ENCODE measurements around the gene FN3KRP.

Gene FN3KRP, protein sequence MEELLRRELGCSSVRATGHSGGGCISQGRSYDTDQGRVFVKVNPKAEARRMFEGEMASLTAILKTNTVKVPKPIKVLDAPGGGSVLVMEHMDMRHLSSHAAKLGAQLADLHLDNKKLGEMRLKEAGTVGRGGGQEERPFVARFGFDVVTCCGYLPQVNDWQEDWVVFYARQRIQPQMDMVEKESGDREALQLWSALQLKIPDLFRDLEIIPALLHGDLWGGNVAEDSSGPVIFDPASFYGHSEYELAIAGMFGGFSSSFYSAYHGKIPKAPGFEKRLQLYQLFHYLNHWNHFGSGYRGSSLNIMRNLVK

DNA sequence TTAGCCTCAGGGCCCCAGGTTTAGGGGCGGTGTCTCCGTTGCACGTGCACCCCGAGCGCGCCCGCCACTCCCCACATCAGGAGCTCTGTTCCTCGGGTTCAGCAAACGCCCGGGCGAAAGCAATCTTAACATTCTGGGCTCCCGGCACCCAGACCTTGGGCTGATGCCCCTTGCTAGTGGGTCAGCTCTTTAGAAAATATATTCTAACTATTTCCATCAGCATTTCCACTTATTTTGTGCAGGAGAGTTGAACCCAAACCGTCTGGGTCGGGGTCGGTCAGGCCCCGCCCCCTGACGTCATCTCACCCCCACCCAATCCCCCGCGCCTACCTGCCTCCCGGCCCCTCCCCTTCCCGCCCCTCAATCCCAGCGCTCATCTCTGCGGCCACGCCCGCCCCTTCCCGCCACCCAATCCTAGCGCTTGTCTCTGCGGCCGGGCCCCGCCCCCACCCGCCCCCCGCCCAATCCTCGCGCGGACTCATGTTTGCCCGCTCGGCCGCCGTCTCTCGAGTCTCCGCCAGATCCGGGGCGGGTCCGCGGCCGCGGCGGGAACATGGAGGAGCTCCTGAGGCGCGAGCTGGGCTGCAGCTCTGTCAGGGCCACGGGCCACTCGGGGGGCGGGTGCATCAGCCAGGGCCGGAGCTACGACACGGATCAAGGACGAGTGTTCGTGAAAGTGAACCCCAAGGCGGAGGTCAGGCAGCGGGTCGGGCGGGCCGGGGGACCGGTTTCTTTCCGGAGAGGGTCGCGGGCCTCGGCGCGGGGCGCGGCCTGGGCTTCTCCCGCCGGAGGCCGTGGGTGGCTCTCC, at the start of gene FN3KRP:
FN3KRP (plus strand) TSS at position 504 of the 808 bp plus-strand sequence; CDS start at position 554, 50 bp downstream.
- DNase-seq (ENCODE audit: low spot score), result peak; percentile 92

DNA sequence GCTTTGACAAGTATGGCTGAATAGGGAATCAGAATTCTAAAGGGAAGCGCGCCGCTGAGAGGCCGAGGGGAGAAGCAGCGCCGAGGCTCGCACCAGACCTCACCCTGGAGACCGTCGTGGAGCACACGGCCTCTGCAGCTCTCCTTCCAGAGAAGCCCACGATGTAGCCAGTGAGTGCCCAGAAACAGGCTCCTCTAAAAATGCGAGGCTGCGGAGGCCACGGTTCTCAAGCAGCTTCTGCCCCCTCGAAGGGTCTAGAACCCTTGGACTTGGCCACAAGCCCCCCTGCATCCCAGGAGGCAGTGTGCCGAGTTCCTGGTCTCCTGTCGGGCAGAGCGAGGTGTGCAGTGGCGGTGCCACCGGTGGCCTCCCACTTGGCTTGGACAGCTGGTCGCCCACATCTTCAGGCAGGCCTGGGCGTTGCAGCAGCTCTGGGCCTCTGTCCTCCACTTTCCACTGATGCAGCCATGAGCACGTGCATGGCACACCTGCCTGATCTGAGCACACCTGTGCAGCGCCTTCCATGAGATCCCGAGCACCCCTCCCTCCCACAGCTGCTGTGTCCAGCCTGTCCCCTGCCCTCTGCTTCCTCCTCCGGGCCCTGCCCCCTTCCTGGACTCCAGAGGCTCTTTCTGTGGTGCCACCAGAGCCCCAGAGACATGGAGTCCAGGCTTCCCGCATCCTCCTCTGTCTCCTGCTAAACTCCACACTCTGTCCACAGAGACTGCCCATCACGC, 49.4 kb upstream of the FN3KRP start:
- DNase-seq (ENCODE audit: low spot score), result no peak

DNA sequence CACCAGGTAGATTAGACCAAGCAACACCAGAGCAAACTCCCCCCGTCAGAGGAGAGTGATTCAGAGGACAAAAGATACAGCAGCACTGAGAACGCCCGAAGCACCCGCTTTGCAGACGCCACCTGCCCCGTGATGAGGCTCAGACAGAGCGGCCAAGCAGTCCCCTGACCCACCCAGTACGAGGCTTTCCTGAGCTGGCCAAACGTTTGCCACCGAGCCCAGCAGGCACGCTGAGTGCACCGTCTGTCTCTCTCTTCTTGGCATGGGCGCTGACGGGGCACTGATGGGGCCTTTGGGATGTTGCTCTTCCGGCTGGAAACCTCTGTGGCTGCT, 48.9 kb upstream of the FN3KRP start:
- no peak for DNase-seq (ENCODE audit: low spot score)

DNA sequence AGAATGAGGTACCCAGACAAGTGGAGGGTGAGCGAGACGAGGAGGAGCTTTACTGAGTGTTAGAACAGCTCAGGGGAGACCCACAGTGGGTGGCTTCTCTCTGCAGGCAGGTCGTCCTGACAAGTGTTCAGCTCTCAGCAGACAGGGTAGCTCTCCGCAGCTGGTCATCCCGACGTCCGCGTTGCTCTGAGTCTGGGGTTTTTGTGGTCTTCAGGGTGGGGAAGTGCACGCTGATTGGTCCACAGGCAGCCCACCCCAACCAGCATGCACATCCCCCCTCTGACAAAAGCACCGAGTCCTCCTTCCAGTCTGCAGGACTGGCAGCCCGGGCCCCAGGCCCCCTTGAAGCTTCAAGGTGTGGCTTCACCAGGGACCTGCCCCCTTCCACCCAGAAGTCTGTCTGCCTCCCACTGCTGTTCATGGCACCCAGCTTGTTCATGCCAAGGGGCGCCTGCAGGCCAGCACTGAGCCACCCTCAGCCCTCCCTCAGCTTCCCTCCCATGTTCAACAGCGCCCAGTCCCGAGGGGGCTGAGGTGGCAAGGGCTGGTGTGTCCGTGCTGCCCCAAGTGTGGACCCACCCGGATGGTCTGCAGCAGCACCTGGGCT, 48.4 kb upstream of the FN3KRP start:
- no peak for DNase-seq (ENCODE audit: low spot score)

DNA sequence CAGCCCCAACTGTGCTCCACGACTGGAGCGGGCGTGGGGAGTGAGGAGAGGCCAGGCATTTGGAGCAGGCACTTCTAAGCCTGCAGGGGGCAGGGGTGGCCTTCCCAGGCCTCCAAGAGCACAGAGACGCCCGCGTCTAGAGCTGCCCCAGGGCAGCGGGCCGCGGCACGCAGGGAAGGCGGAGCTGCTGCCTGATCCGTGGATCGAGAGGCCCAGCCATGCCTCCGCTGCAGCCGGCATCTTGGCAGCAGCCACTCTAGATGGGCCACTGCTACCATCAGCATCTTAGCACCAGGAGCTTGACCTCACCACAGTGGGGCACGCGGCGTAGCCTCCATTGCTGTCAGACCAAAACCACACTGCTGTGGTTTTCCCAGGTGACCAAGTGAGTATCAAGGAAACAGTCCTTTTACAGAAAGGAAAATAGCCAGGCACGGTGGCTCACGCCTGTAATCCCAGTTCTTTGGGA, 47.8 kb upstream of the FN3KRP start:
- DNase-seq (ENCODE audit: low spot score), result no peak

DNA sequence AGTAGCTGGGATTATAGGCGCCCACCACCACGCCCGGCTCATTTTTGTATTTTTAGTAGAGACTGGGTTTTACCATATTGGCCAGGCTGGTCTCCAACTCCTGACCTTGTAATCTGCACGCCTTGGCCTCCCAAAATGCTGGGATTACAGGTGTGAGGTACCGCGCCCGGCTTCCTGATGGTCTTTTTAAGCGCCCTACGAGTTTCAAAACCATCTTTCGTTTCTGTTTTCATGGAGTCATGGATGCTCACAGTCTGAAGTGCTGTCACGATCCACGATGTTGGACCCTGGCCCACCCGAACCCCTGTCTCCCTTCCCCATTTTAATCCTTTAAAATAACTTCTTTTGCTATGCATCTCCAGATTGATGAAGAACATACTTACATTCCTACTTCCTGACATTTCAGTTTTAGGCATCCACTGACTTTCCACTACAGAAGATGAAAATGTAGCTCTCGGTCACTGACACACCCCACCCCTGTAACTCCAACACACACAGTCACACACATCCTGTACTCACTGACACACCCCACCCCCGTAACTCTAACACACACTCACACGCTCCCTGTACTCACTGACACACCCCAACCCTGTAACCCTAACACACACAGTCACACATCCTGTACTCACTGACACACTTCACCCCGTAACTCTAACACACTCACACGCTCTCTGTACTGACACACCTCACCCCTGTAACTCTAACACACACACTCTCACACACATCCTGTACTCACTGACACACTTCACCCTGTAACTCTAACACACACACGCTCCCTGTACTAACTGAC, 45.6 kb upstream of the FN3KRP start:
- DNase-seq (ENCODE audit: low spot score), result no peak

DNA sequence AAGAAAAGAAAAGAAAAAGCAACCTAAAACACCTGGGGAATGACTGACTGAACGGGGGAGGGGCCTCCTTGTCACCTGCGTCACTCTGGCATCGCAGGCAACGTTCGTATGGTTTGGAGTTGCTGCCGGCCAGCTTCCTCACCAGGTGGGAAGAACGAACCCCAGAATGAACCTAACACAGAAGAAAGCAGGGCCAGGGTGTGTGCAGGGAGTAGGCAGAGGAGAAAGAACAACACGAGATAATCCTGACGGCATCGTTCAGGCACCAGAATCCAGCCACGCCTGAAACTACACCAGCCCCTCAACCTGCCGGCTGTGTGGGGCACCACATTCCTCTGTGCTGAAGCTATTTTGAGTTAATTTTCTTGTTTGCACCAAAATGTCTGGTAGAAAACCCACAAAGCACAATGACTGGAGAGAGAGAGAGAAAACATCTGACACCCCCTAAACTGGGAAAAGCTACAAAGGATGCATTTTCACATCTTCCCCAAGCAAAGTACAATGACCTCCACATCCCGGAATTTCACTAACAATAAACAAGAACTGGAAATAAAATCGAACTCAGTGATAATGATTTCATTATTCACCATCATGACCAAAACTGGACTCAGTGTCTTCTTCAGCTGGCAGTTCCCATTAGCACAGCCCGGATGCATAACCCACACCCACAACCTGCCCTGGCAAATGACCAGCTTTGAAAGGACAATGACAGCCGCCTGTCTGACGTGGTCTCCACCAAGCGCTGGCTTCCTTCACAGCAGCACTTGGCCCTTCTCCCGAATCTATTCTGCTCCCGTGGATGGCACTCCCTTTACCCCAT, 41.6 kb upstream of the FN3KRP start:
- no peak for DNase-seq (ENCODE audit: low spot score)

DNA sequence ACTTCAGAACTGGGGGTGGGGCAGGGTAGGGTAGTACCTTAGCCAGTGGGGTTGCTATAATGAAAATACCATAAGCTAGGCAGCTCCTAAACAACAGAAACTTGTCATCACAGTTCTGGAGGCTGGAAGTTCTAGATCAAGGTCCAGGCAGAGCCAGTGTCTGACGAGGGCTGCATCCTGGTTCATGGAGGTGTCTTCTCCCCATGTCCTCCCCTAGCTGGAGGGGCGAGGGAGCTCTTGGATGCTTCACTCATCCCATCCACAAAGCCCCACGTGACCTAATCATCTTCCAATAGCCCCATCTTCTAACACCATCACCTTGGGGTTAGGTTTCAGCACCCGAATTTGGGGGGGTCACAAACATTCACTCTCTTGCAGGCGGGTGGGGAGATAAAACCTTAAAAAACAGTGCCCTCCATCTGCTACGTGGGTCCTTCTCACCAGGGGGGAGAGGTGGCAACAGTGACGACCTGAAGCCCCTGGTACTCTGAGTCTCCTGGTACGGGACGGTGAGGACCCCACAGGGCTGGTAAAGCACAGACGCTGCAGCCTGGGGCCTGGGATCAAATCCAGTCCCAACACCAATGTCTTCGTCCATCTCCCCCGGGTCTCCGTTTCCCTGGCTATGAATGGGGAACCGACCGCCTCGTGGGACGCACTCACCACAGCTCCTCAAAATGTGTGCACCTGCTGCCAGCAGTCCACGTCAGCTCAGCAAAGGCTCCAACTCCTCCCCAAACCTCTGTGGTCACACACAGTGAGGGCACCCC, 40.8 kb upstream of the FN3KRP start:
- no peak for DNase-seq (ENCODE audit: low spot score)

DNA sequence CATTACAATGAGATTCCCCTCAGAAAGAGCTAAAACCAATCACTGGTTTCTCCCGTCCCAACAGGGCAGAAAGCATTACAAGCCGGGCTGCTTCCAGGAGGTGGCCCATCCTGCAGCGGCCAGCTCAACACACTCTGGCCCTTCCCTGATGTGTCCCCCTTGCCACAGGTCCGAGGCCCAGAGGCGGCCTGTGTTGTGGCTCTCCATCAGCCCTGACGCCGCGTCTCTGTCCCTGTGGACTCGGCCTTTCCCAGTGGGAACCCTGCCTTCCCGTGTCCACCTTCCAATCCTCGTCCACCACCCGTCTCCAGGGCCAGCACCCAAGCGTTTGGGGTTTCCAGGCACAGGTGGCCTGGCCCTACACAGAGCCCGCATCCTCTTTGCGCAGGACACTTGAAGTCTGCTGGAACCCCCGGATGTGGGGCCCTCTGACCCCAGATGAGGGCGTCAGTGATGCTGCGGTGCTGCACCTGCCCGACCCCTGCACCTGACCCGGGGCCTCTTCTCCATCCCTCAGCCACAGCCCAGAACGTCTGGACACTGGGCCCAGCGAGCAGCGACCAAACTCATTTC, 39.1 kb upstream of the FN3KRP start:
- DNase-seq (ENCODE audit: low spot score), result no peak

DNA sequence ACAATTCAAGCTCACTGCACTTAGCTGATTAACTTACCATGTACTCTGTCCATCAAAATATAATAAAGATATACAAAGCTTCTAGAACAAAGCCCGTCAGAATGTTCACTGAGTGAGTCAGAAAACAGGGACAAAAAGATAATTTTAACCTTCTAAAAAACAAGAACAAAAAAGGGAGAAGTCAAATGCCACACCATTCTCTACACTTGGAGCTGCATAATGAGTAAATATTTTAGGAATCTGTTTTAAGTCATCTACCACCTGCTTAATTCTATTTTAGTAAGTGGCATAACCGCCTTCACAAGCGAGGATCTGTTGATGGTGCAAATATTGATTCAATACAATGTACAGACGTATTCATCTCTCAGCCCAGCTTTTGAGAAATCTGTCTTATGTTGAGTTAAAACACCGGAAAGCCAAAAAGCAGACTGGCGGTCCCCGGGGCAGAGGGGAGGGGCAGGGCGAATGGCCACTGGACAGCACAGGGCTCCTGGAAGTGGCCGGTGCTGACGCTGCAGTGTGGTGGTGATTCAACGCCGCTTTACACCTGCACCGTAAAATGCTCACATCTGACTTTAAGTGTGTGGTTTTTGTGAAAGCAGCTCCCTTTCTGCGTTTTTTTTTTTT, 38.1 kb upstream of the FN3KRP start:
- DNase-seq (ENCODE audit: low spot score), result no peak

DNA sequence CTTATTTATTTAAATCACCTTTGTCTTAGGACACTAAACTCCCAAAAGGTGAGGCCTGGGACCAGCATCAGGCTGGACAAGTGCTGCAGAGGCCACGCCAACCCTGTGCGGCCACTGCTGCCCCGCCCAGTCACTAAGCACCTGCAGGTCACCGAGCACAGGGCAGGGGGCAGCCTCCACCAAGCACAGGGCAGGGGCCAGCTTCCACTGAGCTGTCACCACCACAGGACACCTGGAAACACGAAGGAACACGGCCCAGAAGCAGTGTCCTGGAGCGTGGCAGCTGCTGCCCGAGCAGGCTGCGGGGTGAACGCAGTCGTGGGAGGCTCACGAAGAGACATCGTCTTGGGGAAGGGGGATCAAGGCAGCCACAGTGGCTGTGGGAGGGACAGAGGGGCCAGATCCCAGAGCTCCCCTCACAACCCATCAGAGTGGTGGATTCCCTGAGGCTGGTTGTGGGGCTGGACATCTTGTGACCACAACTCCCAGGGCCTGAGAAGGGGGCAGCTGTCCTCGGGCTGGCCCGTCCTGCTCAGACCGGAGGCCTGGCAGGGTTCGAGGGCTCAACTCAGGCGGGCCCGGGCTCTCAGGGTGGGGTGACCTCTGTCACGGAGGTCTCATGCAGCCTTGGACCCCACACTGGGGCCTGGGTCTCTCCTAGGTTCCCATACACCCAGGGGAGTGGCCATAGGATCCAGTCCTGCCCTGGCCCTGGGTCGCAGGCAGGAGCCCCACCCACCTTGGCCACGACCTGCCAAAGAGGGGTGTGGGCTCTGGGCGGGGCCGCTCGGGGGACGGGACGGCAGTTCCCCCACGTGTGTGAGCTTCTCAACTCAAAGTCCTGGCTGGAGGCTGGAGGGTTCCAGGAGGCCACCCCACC, 36.7 kb upstream of the FN3KRP start:
- no peak for DNase-seq (ENCODE audit: low spot score)

DNA sequence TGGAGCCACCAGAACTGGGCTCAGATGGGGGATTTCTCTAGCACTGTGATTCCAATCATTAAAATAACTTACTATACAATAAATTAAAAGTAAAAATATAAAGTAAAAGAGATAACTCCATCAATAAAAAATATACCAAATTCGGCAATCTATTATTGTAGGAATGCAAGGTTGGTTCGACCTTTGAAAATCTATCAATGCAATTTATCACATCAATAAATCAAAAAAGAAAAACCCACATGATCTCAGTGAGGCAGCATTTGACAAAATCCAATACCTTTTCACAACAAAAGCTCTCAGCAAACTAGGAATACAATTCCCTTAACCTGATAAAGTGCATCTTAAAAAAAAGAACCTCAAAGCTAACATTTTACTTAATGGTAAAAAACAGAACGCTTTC, 35.0 kb upstream of the FN3KRP start:
- no peak for DNase-seq (ENCODE audit: low spot score)

DNA sequence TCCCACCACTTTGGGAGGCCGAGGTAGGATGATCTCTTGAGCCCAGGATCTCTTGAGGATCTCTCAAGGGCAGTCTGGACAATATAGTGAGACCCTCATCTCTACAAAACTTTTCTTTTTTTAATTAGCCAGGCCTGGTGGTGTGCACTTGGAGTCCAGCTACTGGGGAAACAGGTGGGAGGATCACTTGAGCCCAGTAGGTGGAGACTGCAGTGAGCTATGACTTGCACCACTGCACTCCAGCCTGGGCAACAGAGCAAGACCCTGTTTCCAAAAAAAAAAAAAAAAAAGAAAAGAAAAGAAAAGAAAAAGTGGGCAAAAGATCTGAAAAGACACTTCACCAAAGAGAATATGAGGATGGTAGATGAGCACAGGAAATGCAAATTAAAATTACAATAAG, 33.0 kb upstream of the FN3KRP start:
- no peak for DNase-seq (ENCODE audit: low spot score)

DNA sequence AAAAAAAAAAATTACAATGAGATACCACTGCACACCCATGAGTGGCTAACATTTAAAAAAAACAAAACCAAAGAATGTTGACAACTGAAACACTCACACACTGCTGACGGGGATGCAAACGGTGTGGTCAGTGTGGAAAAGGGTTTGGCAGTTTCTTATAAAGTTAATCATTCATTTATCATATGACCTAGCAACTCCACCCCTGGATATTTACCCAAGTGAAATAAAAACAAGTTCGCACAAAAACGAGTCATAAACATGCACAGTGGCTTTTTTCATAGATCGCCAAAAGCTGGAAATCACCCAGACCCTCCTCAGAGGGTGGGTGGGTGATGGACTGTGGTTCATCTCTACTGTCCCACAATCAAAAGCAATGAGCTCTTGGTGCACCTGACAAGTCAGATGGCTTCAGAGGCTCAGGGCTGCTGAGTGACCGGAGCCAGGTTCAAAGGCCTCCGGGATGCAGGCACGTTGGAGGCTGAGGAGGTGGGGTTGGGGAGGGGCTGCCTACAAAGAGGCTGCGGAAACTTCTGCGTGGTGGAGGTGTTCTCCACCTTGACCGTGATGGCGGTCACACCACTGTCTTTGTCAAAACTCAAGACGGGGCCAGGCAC, 32.2 kb upstream of the FN3KRP start:
- peak; percentile 77 for DNase-seq (ENCODE audit: low spot score)

DNA sequence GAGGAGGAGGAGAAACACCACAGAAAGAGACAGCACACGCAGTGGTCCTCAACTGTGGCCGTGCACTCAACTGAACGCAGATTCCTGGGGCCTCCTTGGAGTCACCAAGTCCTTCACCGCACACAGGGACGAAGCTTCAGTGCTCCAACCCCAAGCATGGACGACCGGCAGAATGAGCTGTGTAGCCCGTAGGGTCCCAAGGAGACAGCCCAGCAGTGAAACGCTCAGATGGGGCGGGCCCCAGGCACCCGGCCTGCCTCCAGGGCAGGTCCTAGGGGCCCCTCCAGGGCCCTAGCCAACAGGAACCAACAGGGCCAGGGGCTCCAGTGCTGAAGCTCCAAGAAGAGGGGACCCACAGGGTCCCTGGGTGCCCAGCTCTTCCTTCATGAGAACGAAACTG, 31.2 kb upstream of the FN3KRP start:
- no peak for DNase-seq (ENCODE audit: low spot score)

DNA sequence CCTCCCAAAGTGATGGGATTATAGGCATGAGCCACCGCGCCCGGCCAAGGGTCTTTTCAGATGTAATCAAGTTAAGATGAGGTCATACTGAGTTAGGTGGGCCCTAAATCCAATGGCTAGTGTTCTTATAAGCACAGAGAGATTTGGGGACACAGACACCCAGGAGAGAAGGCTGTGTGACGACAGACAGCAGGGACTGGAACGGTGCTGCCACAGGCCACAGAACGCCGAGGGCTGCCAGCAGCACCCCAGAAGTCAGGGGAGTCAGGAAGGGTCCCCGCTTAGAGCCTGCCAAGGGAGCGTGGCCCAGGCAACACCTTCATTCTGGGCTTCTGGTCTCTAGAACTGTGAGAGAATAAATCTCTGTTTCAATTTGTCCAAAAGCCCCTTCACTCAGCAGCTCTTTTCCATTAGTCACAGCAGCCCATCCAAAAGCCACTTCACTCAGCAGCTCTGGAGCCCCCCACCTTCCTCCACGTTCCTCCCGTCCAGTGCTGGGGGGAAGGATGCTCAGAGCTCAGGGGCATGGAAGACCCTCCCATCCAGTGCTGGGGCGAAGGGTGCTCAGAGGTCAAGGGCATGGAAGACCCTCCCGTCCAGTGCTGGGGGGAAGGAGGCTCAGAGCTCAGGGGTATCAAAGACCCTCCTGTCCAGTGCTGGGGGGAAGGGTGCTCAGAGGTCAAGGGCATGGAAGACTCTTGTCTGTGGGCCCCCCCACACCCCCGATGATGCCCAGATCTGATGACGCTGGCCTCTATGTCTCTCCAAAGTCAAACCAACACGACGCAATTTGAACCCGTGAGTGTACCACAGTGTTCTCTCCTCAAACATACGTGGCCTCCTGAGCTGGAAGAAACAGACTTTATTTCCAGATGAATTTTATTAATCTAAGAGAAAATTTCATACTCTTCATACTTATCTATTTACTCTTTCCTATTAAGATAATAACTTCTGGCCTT, 29.9 kb upstream of the FN3KRP start:
- DNase-seq (ENCODE audit: low spot score), result no peak

All from LoVo (cell line).